PC-9 (cell line): Measurements from ENCODE around the gene C1orf216. TPM values are rescaled to one million over a fixed set of nuclear protein-coding genes. Genes with fewer than 3 reads are reported as not detected.

Experiments
- BruUV-seq: library from RNA; stranded (reverse); fragments of 400-500 nt; replicated peaks from 2 replicates; lab custom pipeline; 2021; lab: Mats Ljungman, UMichigan
- CTCF ChIA-PET: fragments of 300-600 bp; sonication (Branson Sonifier 250); formaldehyde crosslinking; loops from one replicate; lab custom pipeline; 2022; ENCODE audit warnings: antibody characterized with exemption; lab: Charles Lee
- POLR2A ChIA-PET: fragments of 300-600 bp; sonication (Branson Sonifier 250); formaldehyde crosslinking; loops from one replicate; lab custom pipeline; 2022; ENCODE audit warnings: antibody characterized with exemption; ENCODE audit not compliant: unreplicated experiment; lab: Charles Lee
- DNase-seq, 2 experiments: peaks; one replicate each; pipeline versions ENCODE4 v3.0.0 to v3.0.0-alpha.2; 2015 to 2022; ENCODE audit warnings: mixed read lengths in 1 of 2
- H2AFZ ChIP-seq: fragments of 200-600 bp; sonication (generic); 2 replicates; pipeline ENCODE4 v1.8.1; 2017; ENCODE audit warnings: antibody characterized with exemption
- H3F3A ChIP-seq: fragments of 200-600 bp; sonication (generic); 2 replicates; pipeline ENCODE4 v1.8.1; 2017; ENCODE audit warnings: antibody characterized with exemption, mild to moderate bottlenecking, low read depth; ENCODE audit not compliant: insufficient read depth
- H3K27ac ChIP-seq: fragments of 200-600 bp; sonication (generic); 2 replicates; pipeline ENCODE4 v1.6.1; 2016; ENCODE audit warnings: mixed run types
- H3K27me3 ChIP-seq: fragments of 200-600 bp; sonication (generic); 2 replicates; pipeline ENCODE4 v1.6.1; 2016; ENCODE audit warnings: low read depth, mixed run types; ENCODE audit not compliant: insufficient read depth
- H3K36me3 ChIP-seq: fragments of 200-600 bp; sonication (generic); 2 replicates; pipeline ENCODE4 v1.6.1; 2016; ENCODE audit warnings: low read depth, mixed run types
- H3K4me1 ChIP-seq: fragments of 200-600 bp; sonication (generic); replicated peaks from 2 replicates; pipeline ENCODE4 v1.6.1; 2016; ENCODE audit warnings: mixed run types; ENCODE audit not compliant: insufficient read depth
- H3K4me2 ChIP-seq: fragments of 200-600 bp; sonication (generic); 2 replicates; pipeline ENCODE4 v1.6.1; 2017; ENCODE audit warnings: mixed run types
- H3K4me3 ChIP-seq: fragments of 200-600 bp; sonication (generic); 2 replicates; pipeline ENCODE4 v1.6.1; 2016; ENCODE audit warnings: mixed run types
- H3K79me2 ChIP-seq: fragments of 200-600 bp; sonication (generic); 2 replicates; pipeline ENCODE4 v1.6.1; 2017; ENCODE audit warnings: low read depth, mixed run types
- H3K9me2 ChIP-seq: fragments of 200-600 bp; sonication (generic); 2 replicates; pipeline ENCODE4 v1.8.1; 2017; ENCODE audit warnings: mild to moderate bottlenecking; ENCODE audit not compliant: insufficient read depth
- H3K9me3 ChIP-seq: fragments of 200-600 bp; sonication (generic); 2 replicates; pipeline ENCODE4 v1.8.1; 2016; ENCODE audit warnings: low read depth; ENCODE audit not compliant: insufficient read depth
- H4K20me1 ChIP-seq: fragments of 200-600 bp; sonication (generic); 2 replicates; pipeline ENCODE4 v1.8.1; 2017; ENCODE audit not compliant: insufficient read depth
- EZH2 ChIP-seq: fragments of 200-600 bp; sonication (generic); IDR thresholded peaks from 2 replicates; pipeline ENCODE4 v1.8.0; 2017; ENCODE audit warnings: antibody characterized with exemption, low read depth
- intact Hi-C: fragments of 100-400 bp; cut with micrococcal nuclease; formaldehyde crosslinking; loops from one replicate; pipeline ENCODE4 v1.10.0; 2022; ENCODE audit not compliant: unreplicated experiment
- total RNA-seq: library from RNA; stranded (reverse); gene quantifications from 2 replicates; pipeline ENCODE4 v1.2.3, GENCODE V29; 2021
- TF ChIP-seq, protein P1 (sequence below): fragments of 200-600 bp; sonication (generic); conservative IDR thresholded peaks from 2 replicates; pipeline ENCODE4 v1.6.1; 2017; ENCODE audit warnings: mixed run types, antibody characterized with exemption, mild to moderate bottlenecking, moderate library complexity

The C1orf216 gene
- total RNA-seq, 1 experiment from 2014 or later, result 7.6 TPM

DNA sequence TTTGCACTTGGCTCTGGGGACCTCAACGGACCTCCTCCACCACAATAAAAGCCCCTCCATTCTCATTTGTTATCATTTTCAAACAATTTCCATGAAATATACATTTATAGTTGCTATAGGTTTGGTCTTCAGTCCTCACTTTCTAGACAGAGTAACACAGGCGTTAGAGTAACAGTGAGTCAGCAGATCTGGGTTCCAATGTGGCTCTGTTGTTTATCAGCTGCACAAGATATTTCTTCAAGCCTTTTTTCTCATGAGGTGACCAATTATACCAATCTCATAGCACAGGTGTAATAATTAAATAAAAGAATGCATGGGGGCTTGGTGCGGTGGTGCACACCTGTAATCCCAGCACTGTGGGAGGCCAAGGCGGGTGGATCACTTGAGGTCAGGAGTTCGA, 44.6 kb downstream of the C1orf216 start:
- TF ChIP-seq, protein P1, sequence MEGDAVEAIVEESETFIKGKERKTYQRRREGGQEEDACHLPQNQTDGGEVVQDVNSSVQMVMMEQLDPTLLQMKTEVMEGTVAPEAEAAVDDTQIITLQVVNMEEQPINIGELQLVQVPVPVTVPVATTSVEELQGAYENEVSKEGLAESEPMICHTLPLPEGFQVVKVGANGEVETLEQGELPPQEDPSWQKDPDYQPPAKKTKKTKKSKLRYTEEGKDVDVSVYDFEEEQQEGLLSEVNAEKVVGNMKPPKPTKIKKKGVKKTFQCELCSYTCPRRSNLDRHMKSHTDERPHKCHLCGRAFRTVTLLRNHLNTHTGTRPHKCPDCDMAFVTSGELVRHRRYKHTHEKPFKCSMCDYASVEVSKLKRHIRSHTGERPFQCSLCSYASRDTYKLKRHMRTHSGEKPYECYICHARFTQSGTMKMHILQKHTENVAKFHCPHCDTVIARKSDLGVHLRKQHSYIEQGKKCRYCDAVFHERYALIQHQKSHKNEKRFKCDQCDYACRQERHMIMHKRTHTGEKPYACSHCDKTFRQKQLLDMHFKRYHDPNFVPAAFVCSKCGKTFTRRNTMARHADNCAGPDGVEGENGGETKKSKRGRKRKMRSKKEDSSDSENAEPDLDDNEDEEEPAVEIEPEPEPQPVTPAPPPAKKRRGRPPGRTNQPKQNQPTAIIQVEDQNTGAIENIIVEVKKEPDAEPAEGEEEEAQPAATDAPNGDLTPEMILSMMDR, result no peak
- no peak for TF ChIP-seq EZH2
- no peak overlapping the region for H3K4me2 ChIP-seq
- BruUV-seq, result no TSS peak
- no peaks in the 10 kb centered on the region for H4K20me1 ChIP-seq
- H3K9me3 ChIP-seq, result no peaks in the 10 kb centered on the region
- no peaks in the 10 kb centered on the region for H3F3A ChIP-seq
- no peaks in the 10 kb centered on the region for H3K9me2 ChIP-seq
- no peak overlapping the region for H3K27ac ChIP-seq
- POLR2A ChIA-PET, result no interaction called here
- no peak overlapping the region for H3K4me3 ChIP-seq
- intact Hi-C loops, result no loop called here
- DNase-seq, result no peak
- 0 out of 2 replicates have a peak, but pooled peaks cover 4% of the 10 kb centered on the region for H3K4me1 ChIP-seq
- H3K79me2 ChIP-seq, result no peaks in the 10 kb centered on the region
- peaks cover 49% of the 10 kb centered on the region for H3K27me3 ChIP-seq
- CTCF ChIA-PET, result no interaction called here
- H2AFZ ChIP-seq, result no peak overlapping the region
- no peaks in the 10 kb centered on the region for H3K36me3 ChIP-seq

DNA sequence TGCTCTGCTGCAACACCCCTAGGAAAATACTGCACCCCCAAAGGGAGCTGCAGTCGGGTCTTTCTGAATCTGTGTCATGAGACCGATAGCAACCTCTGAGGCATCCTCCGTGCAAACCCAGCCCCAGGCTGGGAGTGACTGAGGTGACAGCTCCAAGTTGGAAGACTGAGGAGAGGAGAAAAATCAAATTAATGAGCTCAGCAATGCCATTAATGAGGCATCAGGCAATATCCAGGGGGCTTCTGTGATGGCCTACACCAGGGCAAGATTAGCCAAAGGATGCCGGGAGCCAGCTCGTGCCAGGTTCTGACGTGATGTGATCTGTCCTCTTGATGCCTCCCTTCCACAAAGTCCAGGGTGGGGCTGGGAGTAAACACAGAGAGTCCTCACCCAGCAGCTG, 46.6 kb downstream of the C1orf216 start:
- ChIA-PET POLR2A (no interaction called here), CTCF (no interaction called here)
- 0 out of 2 replicates have a peak, but pooled peaks cover 4% of the 10 kb centered on the region for H3K4me1 ChIP-seq

DNA sequence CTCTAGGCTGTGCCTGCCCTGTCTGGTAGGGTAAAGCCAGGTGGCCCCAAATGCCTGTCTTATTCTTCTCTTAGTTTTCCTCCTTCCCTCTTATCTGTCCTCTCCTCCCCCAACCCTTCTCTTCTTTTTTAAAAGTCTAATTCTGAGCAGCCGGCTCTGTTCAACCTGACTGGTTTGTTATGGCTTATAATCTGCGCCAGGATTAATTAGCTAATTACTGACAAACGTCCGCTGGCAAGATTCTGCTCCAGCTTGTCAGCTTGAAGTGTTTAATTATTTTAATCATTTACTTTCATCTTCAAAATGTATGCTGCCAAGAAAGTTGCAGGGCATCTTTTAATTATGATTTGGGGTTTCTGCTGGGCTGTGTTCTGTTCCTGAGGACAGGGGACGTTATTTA, 50.2 kb downstream of the C1orf216 start:
- H3K27me3 ChIP-seq, result peaks cover 68% of the 10 kb centered on the region
- H3K9me3 ChIP-seq, result no peaks in the 10 kb centered on the region
- no peak overlapping the region for H3K27ac ChIP-seq
- intact Hi-C loops, result no loop called here
- no peaks in the 10 kb centered on the region for H3K4me1 ChIP-seq
- H3K4me2 ChIP-seq, result no peak overlapping the region
- no peaks in the 10 kb centered on the region for H3K79me2 ChIP-seq
- no peak for TF ChIP-seq EZH2
- TF ChIP-seq, protein P1, result no peak
- no peaks in the 10 kb centered on the region for H3K9me2 ChIP-seq
- DNase-seq, result no peak
- CTCF ChIA-PET, result no interaction called here
- H2AFZ ChIP-seq, result no peak overlapping the region
- POLR2A ChIA-PET, result interaction anchor here (0.8 kb wide), 1 partner anchor 162 kb away, joined by 3 read pairs; no protein-coding TSS in a partner anchor
- H4K20me1 ChIP-seq, result no peaks in the 10 kb centered on the region
- no peaks in the 10 kb centered on the region for H3K36me3 ChIP-seq
- no TSS peak for BruUV-seq
- no peak overlapping the region for H3K4me3 ChIP-seq
- no peaks in the 10 kb centered on the region for H3F3A ChIP-seq

More for the DNA sequence above, 46.6 kb downstream of the C1orf216 start:
- H4K20me1 ChIP-seq, result no peaks in the 10 kb centered on the region
- no peak for DNase-seq
- H3K27ac ChIP-seq, result no peak overlapping the region
- TF ChIP-seq, protein P1, result no peak
- no peak for TF ChIP-seq EZH2
- no peaks in the 10 kb centered on the region for H3K9me3 ChIP-seq
- no peaks in the 10 kb centered on the region for H3K36me3 ChIP-seq
- peaks cover 50% of the 10 kb centered on the region for H3K27me3 ChIP-seq
- H3K4me3 ChIP-seq, result no peak overlapping the region
- H3K4me2 ChIP-seq, result no peak overlapping the region
- intact Hi-C loops, result no loop called here
- H3F3A ChIP-seq, result no peaks in the 10 kb centered on the region
- H3K79me2 ChIP-seq, result no peaks in the 10 kb centered on the region
- no TSS peak for BruUV-seq
- H3K9me2 ChIP-seq, result no peaks in the 10 kb centered on the region
- H2AFZ ChIP-seq, result no peak overlapping the region
